ENCODE measurements around the gene DSCAM.

GRCh38 chr21:40863839-40864238 is 16.9 kb upstream of the DSCAM start:
- TF ChIP-seq POLR2AphosphoS5 (IDR thresholded peaks at IDR 0.05; ENCODE audit: low read depth, low read length): no peak
- TF ChIP-seq POLR2A (IDR thresholded peaks at IDR 0.05; ENCODE audit: low read depth, low read length): no peak
